CD14-positive monocyte (primary cell): ENCODE results near the gene GCA. TPM values are rescaled to one million over a fixed set of nuclear protein-coding genes. Genes with fewer than 3 reads are reported as not detected.
A peak's percentile ranks its signal among the peaks of the same experiment; 100 is the strongest.

Source experiments
- DNase-seq, 3 donors: peaks; one replicate each; pipeline ENCODE4 v3.0.0-alpha.2; 2011 to 2022
- H2AFZ ChIP-seq: 2 replicates; pipeline ENCODE4 v1.6.0; 2012; ENCODE audit warnings: mild to moderate bottlenecking, low read depth, low read length, inconsistent platforms; ENCODE audit not compliant: insufficient read depth, poor library complexity, severe bottlenecking
- H3K27ac ChIP-seq, 2 donors: 1 replicate in 1 of 2; 2 replicates in 1 of 2; pipeline ENCODE4 v1.5.1; 2012 to 2013; ENCODE audit warnings: low read length in 2 of 2, control low read depth in 1 of 2, inconsistent platforms in 1 of 2, low read depth in 1 of 2, mild to moderate bottlenecking in 1 of 2
- H3K27me3 ChIP-seq, 2 donors: one replicate each; pipeline versions ENCODE4 v1.6.0 to v1.6.1; 2011 to 2013; ENCODE audit warnings: low read length in 2 of 2; ENCODE audit not compliant: control insufficient read depth in 2 of 2, insufficient read depth in 2 of 2
- H3K36me3 ChIP-seq, 2 donors: replicated peaks in 1 of 2; 1 replicate in 1 of 2; 2 replicates in 1 of 2; pipeline versions ENCODE4 v1.5.1 to v1.6.1; 2012 to 2013; ENCODE audit warnings: low read length in 2 of 2, control low read depth in 1 of 2, inconsistent platforms in 1 of 2, mild to moderate bottlenecking in 1 of 2; ENCODE audit not compliant: insufficient read depth in 2 of 2, control insufficient read depth in 1 of 2
- H3K4me1 ChIP-seq, 2 donors: 1 replicate in 1 of 2; 2 replicates in 1 of 2; pipeline versions ENCODE4 v1.5.1 to v1.6.1; 2012 to 2013; ENCODE audit warnings: low read length in 2 of 2, control low read depth in 1 of 2, inconsistent platforms in 1 of 2, mild to moderate bottlenecking in 1 of 2, moderate library complexity in 1 of 2; ENCODE audit not compliant: insufficient read depth in 2 of 2, control insufficient read depth in 1 of 2
- H3K4me2 ChIP-seq: replicated peaks from 2 replicates; pipeline ENCODE3; 2012; ENCODE audit warnings: low read length, moderate library complexity, mild to moderate bottlenecking; ENCODE audit not compliant: poor library complexity, severe bottlenecking; ENCODE audit errors: extremely low read depth
- H3K4me3 ChIP-seq, 3 experiments: fragments of 200-600 bp in 1 of 3; sonication (generic) in 1 of 3; replicated peaks in 1 of 3; 1 replicate in 2 of 3; 2 replicates in 1 of 3; pipeline ENCODE4 v1.5.1; 2011 to 2013; ENCODE audit warnings: low read length in 3 of 3, mild to moderate bottlenecking in 3 of 3, control low read depth in 2 of 3, low read depth in 2 of 3, inconsistent platforms in 1 of 3, moderate library complexity in 1 of 3
- H3K79me2 ChIP-seq: 2 replicates; pipeline ENCODE4 v1.6.0; 2012; ENCODE audit warnings: mild to moderate bottlenecking, control low read depth, inconsistent platforms, low read length, moderate library complexity; ENCODE audit not compliant: insufficient read depth
- H3K9ac ChIP-seq: 2 replicates; pipeline ENCODE4 v1.6.0; 2017; ENCODE audit warnings: low read length, mild to moderate bottlenecking; ENCODE audit not compliant: insufficient read depth, poor library complexity, severe bottlenecking
- H3K9me3 ChIP-seq, 2 donors: replicated peaks in 1 of 2; 1 replicate in 1 of 2; 2 replicates in 1 of 2; pipeline versions ENCODE4 v1.5.1 to v1.6.1; 2012 to 2013; ENCODE audit warnings: low read length in 2 of 2, control low read depth in 1 of 2; ENCODE audit not compliant: control insufficient read depth in 1 of 2, insufficient read depth in 1 of 2
- H4K20me1 ChIP-seq: 2 replicates; pipeline ENCODE4 v1.6.0; 2012; ENCODE audit warnings: mild to moderate bottlenecking, low read length, control low read depth, moderate library complexity; ENCODE audit not compliant: insufficient read depth
- H3K27ac Mint-ChIP-seq, 7 donors: one replicate each; pipeline ENCODE4 v1.8.0; 2020; ENCODE audit warnings: mild to moderate bottlenecking in 7 of 7, mixed read lengths in 7 of 7, moderate library complexity in 6 of 7, inconsistent platforms in 2 of 7
- H3K27me3 Mint-ChIP-seq, 3 donors: one replicate each; pipeline ENCODE4 v1.8.0; 2021 to 2022; ENCODE audit warnings: low read depth in 3 of 3, mild to moderate bottlenecking in 3 of 3, mixed read lengths in 3 of 3, moderate library complexity in 3 of 3, inconsistent platforms in 1 of 3
- H3K36me3 Mint-ChIP-seq, 2 donors: one replicate each; pipeline ENCODE4 v1.8.0; 2020; ENCODE audit warnings: mixed read lengths in 2 of 2, inconsistent platforms in 1 of 2, mild to moderate bottlenecking in 1 of 2
- H3K4me1 Mint-ChIP-seq: one replicate; pipeline ENCODE4 v1.8.0; 2020; ENCODE audit warnings: mild to moderate bottlenecking, mixed read lengths
- H3K4me3 Mint-ChIP-seq, 2 donors: one replicate each; pipeline ENCODE4 v1.8.0; 2020; ENCODE audit warnings: mild to moderate bottlenecking in 2 of 2, mixed read lengths in 2 of 2, moderate library complexity in 1 of 2
- H3K9me3 Mint-ChIP-seq, 7 donors: one replicate each; pipeline ENCODE4 v1.8.0; 2020 to 2022; ENCODE audit warnings: mixed read lengths in 7 of 7, mild to moderate bottlenecking in 6 of 7, moderate library complexity in 6 of 7, inconsistent platforms in 2 of 7
- WGBS: methylation state at CpG from one replicate; pipeline ENCODE4 v1.1.5; 2013; ENCODE audit warnings: missing lambda C conversion rate; ENCODE audit not compliant: insufficient coverage; 5-methylcytosine and 5-hydroxymethylcytosine counted together
- intact Hi-C, 2 donors: fragments of 100-400 bp; cut with micrococcal nuclease; formaldehyde crosslinking; loops; one replicate each; pipeline versions ENCODE4 v1.15.0 to v1.15.1; 2023
- polyA plus RNA-seq, 3 donors: library from polyadenylated mRNA; depleted of rRNA in 1 of 3; unstranded in 2 of 3; stranded (reverse) in 1 of 3; fragments of 300-500 nt in 2 of 3; fragments of >200 nt in 1 of 3; fragmentation: Illumina TruSeq in 2 of 3; gene quantifications; 1 replicate in 2 of 3; 2 replicates in 1 of 3; pipeline ENCODE4 v1.2.3, GENCODE V29; 2012 to 2021
- TF ChIP-seq, protein P1 (sequence below): fragments of 200-600 bp; IDR thresholded peaks from one replicate; pipeline ENCODE4 v1.8.0; 2022; ENCODE audit warnings: antibody characterized with exemption, mild to moderate bottlenecking

GCA gene
- polyA plus RNA-seq, 3 donors = 129 to 441 (median 400) TPM

DNA sequence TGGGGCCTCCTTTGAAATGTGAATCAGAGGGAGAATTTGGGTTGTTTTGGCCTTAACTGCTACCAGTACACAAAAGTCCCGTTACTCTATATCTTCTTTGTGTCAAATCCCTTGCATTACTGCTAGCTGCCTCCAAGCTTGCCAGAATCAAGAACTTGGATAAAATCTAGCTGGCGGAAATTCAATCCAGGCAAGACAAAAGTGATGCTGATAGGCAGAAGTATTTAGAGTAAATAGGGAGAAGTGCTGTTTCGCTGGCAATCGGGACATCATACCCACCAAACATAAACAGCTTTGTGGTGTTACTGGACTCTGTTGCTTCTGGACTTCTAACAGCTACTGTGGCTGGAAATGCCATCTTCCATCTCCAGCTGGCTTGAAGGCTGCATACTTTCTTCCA lies 28.0 kb upstream of the GCA start:
- Mint-ChIP-seq H3K36me3 (peaks cover 11 to 19% of the 10 kb centered on the region in 2 donors), H3K27ac (peak overlapping the region in 2 of 7 donors; percentile 20 to 100), H3K9me3 (no peaks in the 10 kb centered on the region), H3K27me3 (no peaks in the 10 kb centered on the region), H3K4me3 (peak overlapping the region; percentile 94 to 99), H3K4me1 (peaks cover 56% of the 10 kb centered on the region)
- H3K27ac ChIP-seq = peak overlapping the region in 1 of 2 donors; percentile 100
- no CpG with 5 or more reads among the region's 4 CpGs for WGBS
- TF ChIP-seq, protein P1, sequence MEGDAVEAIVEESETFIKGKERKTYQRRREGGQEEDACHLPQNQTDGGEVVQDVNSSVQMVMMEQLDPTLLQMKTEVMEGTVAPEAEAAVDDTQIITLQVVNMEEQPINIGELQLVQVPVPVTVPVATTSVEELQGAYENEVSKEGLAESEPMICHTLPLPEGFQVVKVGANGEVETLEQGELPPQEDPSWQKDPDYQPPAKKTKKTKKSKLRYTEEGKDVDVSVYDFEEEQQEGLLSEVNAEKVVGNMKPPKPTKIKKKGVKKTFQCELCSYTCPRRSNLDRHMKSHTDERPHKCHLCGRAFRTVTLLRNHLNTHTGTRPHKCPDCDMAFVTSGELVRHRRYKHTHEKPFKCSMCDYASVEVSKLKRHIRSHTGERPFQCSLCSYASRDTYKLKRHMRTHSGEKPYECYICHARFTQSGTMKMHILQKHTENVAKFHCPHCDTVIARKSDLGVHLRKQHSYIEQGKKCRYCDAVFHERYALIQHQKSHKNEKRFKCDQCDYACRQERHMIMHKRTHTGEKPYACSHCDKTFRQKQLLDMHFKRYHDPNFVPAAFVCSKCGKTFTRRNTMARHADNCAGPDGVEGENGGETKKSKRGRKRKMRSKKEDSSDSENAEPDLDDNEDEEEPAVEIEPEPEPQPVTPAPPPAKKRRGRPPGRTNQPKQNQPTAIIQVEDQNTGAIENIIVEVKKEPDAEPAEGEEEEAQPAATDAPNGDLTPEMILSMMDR = no peak
- H4K20me1 ChIP-seq = peaks cover 53% of the 10 kb centered on the region
- no peak overlapping the region for H3K9ac ChIP-seq
- H3K9me3 ChIP-seq = no peaks in the 10 kb centered on the region
- no peak for DNase-seq
- peaks cover 0 to 3% of the 10 kb centered on the region in 2 donors for H3K36me3 ChIP-seq
- H3K27me3 ChIP-seq = no peaks in the 10 kb centered on the region
- H3K79me2 ChIP-seq = peaks cover 63% of the 10 kb centered on the region
- H3K4me3 ChIP-seq = peak overlapping the region; percentile 68 to 98 (median 93)
- no peak overlapping the region for H2AFZ ChIP-seq
- intact Hi-C loops = no loop called here
- H3K4me1 ChIP-seq = peaks cover 27 to 45% of the 10 kb centered on the region in 2 donors
- H3K4me2 ChIP-seq = peak overlapping the region; percentile 90

DNA sequence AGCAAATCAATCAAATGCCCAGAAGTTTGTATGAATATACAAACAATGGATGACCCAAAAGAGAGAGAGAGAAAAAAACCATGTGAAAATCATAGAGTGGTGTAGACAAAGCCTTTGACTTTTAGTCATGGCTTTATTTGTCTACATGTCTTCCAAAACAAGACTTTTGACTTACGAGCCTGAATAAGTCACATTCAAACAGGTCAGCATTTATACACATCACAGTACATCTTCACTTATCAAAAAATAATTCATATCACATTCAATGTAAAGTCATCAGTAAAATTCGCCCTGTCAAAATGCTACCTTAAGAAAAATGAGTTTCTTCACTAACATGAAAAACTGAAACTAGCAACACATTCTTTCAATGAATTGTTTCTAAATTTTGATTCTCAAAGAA lies 27.3 kb upstream of the GCA start:
- peaks cover 27 to 45% of the 10 kb centered on the region in 2 donors for H3K4me1 ChIP-seq
- H3K79me2 ChIP-seq = peaks cover 60% of the 10 kb centered on the region
- no CpG with 5 or more reads among the region's 2 CpGs for WGBS

More for the DNA sequence above, 27.3 kb upstream of the GCA start:
- peak overlapping the region; percentile 94 to 99 for H3K4me3 Mint-ChIP-seq
- Histone ChIP-seq H4K20me1 (peaks cover 47% of the 10 kb centered on the region), H3K36me3 (no peaks in the 10 kb centered on the region), H3K27me3 (no peaks in the 10 kb centered on the region), H3K9me3 (no peaks in the 10 kb centered on the region), H3K27ac (peak overlapping the region in 1 of 2 donors; percentile 100), H3K9ac (no peak overlapping the region), H2AFZ (no peak overlapping the region), H3K4me2 (peak overlapping the region; percentile 90), H3K4me3 (peak overlapping the region; percentile 68 to 98 (median 93))
- no peaks in the 10 kb centered on the region for H3K9me3 Mint-ChIP-seq
- H3K36me3 Mint-ChIP-seq = peaks cover 9 to 15% of the 10 kb centered on the region in 2 donors
- TF ChIP-seq, protein P1 = no peak
- no peak for DNase-seq
- peak overlapping the region in 6 of 7 donors; percentile 41 to 100 (median 61) for H3K27ac Mint-ChIP-seq
- H3K27me3 Mint-ChIP-seq = no peaks in the 10 kb centered on the region
- intact Hi-C loops = no loop called here
- peaks cover 62% of the 10 kb centered on the region for H3K4me1 Mint-ChIP-seq
